Measurements from ENCODE around the gene INPP5B.

DNA sequence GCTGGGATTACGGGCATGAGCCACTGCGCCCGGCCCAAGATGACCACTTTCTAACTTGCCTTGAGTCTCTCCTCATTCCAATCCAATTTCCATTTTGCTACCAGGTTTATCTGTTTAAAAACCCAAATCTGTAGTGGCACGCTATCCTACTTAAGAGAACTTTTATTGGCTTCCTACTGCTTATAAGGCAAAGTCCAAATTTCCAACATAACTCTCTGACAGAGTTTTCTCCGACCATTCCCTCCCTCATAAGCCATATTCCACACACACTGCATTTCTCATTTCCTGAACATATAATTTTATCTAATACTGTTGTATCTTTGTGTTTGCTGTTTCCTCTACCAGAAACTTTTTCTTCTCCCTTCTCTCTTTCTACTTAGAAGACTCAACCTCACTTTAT is 27.7 kb upstream of the INPP5B start:
- TF ChIP-seq, protein P1, sequence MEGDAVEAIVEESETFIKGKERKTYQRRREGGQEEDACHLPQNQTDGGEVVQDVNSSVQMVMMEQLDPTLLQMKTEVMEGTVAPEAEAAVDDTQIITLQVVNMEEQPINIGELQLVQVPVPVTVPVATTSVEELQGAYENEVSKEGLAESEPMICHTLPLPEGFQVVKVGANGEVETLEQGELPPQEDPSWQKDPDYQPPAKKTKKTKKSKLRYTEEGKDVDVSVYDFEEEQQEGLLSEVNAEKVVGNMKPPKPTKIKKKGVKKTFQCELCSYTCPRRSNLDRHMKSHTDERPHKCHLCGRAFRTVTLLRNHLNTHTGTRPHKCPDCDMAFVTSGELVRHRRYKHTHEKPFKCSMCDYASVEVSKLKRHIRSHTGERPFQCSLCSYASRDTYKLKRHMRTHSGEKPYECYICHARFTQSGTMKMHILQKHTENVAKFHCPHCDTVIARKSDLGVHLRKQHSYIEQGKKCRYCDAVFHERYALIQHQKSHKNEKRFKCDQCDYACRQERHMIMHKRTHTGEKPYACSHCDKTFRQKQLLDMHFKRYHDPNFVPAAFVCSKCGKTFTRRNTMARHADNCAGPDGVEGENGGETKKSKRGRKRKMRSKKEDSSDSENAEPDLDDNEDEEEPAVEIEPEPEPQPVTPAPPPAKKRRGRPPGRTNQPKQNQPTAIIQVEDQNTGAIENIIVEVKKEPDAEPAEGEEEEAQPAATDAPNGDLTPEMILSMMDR (conservative IDR thresholded peaks at IDR 0.05; ENCODE audit: low read depth in 2 of 2) = no peak
- no peak for TF ChIP-seq POLR2AphosphoS5 (IDR thresholded peaks at IDR 0.05; ENCODE audit: low read depth)
- no peak for TF ChIP-seq EZH2 (IDR thresholded peaks at IDR 0.05; ENCODE audit: low read depth, unreplicated experiment)
- TF ChIP-seq, protein P2, sequence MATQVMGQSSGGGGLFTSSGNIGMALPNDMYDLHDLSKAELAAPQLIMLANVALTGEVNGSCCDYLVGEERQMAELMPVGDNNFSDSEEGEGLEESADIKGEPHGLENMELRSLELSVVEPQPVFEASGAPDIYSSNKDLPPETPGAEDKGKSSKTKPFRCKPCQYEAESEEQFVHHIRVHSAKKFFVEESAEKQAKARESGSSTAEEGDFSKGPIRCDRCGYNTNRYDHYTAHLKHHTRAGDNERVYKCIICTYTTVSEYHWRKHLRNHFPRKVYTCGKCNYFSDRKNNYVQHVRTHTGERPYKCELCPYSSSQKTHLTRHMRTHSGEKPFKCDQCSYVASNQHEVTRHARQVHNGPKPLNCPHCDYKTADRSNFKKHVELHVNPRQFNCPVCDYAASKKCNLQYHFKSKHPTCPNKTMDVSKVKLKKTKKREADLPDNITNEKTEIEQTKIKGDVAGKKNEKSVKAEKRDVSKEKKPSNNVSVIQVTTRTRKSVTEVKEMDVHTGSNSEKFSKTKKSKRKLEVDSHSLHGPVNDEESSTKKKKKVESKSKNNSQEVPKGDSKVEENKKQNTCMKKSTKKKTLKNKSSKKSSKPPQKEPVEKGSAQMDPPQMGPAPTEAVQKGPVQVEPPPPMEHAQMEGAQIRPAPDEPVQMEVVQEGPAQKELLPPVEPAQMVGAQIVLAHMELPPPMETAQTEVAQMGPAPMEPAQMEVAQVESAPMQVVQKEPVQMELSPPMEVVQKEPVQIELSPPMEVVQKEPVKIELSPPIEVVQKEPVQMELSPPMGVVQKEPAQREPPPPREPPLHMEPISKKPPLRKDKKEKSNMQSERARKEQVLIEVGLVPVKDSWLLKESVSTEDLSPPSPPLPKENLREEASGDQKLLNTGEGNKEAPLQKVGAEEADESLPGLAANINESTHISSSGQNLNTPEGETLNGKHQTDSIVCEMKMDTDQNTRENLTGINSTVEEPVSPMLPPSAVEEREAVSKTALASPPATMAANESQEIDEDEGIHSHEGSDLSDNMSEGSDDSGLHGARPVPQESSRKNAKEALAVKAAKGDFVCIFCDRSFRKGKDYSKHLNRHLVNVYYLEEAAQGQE (IDR thresholded peaks at IDR 0.05; ENCODE audit: unreplicated experiment) = no peak
- peak; percentile 51 for TF ChIP-seq EZH2phosphoT487 (IDR thresholded peaks at IDR 0.05; ENCODE audit: unreplicated experiment)
- no peak for TF ChIP-seq CREB1 (CRISPR knock-in tag; IDR thresholded peaks at IDR 0.05; ENCODE audit: low read depth)
- TF ChIP-seq ZNF331 (CRISPR knock-in tag; IDR thresholded peaks at IDR 0.05; ENCODE audit: low read depth) = no peak
- TF ChIP-seq JUNB (IDR thresholded peaks at IDR 0.05; ENCODE audit: unreplicated experiment) = no peak
- TF ChIP-seq, protein P3, sequence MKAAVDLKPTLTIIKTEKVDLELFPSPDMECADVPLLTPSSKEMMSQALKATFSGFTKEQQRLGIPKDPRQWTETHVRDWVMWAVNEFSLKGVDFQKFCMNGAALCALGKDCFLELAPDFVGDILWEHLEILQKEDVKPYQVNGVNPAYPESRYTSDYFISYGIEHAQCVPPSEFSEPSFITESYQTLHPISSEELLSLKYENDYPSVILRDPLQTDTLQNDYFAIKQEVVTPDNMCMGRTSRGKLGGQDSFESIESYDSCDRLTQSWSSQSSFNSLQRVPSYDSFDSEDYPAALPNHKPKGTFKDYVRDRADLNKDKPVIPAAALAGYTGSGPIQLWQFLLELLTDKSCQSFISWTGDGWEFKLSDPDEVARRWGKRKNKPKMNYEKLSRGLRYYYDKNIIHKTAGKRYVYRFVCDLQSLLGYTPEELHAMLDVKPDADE (IDR thresholded peaks at IDR 0.05) = no peak
- no peak for TF ChIP-seq STAT1 (IDR thresholded peaks at IDR 0.05; ENCODE audit: unreplicated experiment)
